Liver (tissue), 9 donors: ENCODE results near the gene SLC12A3. TPM values are rescaled to one million over a fixed set of nuclear protein-coding genes. Genes with fewer than 3 reads are reported as not detected.

Experiments used
- DNase-seq: peaks from one replicate; pipeline ENCODE4 v3.0.0-alpha.2; 2017; ENCODE audit warnings: low spot score
- H3K27ac ChIP-seq, 2 donors: one replicate each; pipeline ENCODE4 v1.7.0; 2013; ENCODE audit warnings: inconsistent platforms in 2 of 2, low read length in 2 of 2, control low read depth in 1 of 2, low read depth in 1 of 2, mild to moderate bottlenecking in 1 of 2
- H3K27me3 ChIP-seq, 4 donors: one replicate each; pipeline versions ENCODE4 v1.6.1 to v1.7.0; 2013; ENCODE audit warnings: low read length in 3 of 4, inconsistent platforms in 1 of 4, mild to moderate bottlenecking in 1 of 4, moderate library complexity in 1 of 4; ENCODE audit not compliant: control insufficient read depth in 4 of 4, insufficient read depth in 4 of 4
- H3K36me3 ChIP-seq, 4 donors: one replicate each; pipeline versions ENCODE4 v1.6.1 to v1.7.0; 2013; ENCODE audit warnings: low read length in 3 of 4, mild to moderate bottlenecking in 3 of 4, low read depth in 1 of 4, moderate library complexity in 1 of 4; ENCODE audit not compliant: control insufficient read depth in 4 of 4, insufficient read depth in 3 of 4
- H3K4me1 ChIP-seq, 4 donors: one replicate each; pipeline versions ENCODE4 v1.6.1 to v1.7.0; 2013; ENCODE audit warnings: low read length in 3 of 4, mild to moderate bottlenecking in 3 of 4, moderate library complexity in 1 of 4; ENCODE audit not compliant: control insufficient read depth in 4 of 4, insufficient read depth in 4 of 4
- H3K4me3 ChIP-seq, 3 donors: one replicate each; pipeline versions ENCODE4 v1.6.1 to v1.7.0; 2013; ENCODE audit warnings: low read length in 3 of 3, control low read depth in 1 of 3, low read depth in 1 of 3, mild to moderate bottlenecking in 1 of 3
- H3K9ac ChIP-seq, 2 donors: one replicate each; pipeline ENCODE4 v1.7.0; 2013; ENCODE audit warnings: low read length in 2 of 2, mild to moderate bottlenecking in 2 of 2, moderate library complexity in 2 of 2, control low read depth in 1 of 2, low read depth in 1 of 2
- H3K9me3 ChIP-seq, 4 donors: one replicate each; pipeline versions ENCODE4 v1.6.1 to v1.7.0; 2013; ENCODE audit warnings: low read length in 3 of 4; ENCODE audit not compliant: control insufficient read depth in 4 of 4
- ATF3 ChIP-seq: IDR thresholded peaks from 2 replicates; pipeline ENCODE4 v1.6.1; 2016; ENCODE audit warnings: antibody characterized with exemption
- EGR1 ChIP-seq, 2 donors: IDR thresholded peaks; 2 replicates each; pipeline ENCODE4 v1.6.1; 2016 to 2018; ENCODE audit warnings: antibody characterized with exemption in 2 of 2, low read depth in 2 of 2
- FOXA1 ChIP-seq: IDR thresholded peaks from 2 replicates; pipeline ENCODE4 v1.6.1; 2016; ENCODE audit warnings: antibody characterized with exemption
- FOXA2 ChIP-seq: IDR thresholded peaks from 2 replicates; pipeline ENCODE4 v1.6.1; 2016; ENCODE audit warnings: antibody characterized with exemption
- GABPA ChIP-seq, 2 donors: IDR thresholded peaks in 1 of 2; conservative IDR thresholded peaks in 1 of 2; 2 replicates each; pipeline ENCODE4 v1.6.1; 2016; ENCODE audit warnings: antibody characterized with exemption in 2 of 2, mild to moderate bottlenecking in 1 of 2, moderate library complexity in 1 of 2
- HNF4A ChIP-seq, 2 donors: conservative IDR thresholded peaks; 2 replicates each; pipeline ENCODE4 v1.6.1; 2016; ENCODE audit warnings: antibody characterized with exemption in 2 of 2, mild to moderate bottlenecking in 2 of 2
- HNF4G ChIP-seq: IDR thresholded peaks from 2 replicates; pipeline ENCODE4 v1.6.1; 2016; ENCODE audit warnings: antibody characterized with exemption
- JUND ChIP-seq, 2 donors: IDR thresholded peaks; 2 replicates each; pipeline ENCODE4 v1.6.1; 2016; ENCODE audit warnings: antibody characterized with exemption in 2 of 2
- NR2F2 ChIP-seq: IDR thresholded peaks from 2 replicates; pipeline ENCODE4 v1.6.1; 2016; ENCODE audit warnings: antibody characterized with exemption
- RAD21 ChIP-seq, 2 donors: IDR thresholded peaks; 2 replicates each; pipeline ENCODE4 v1.6.1; 2016; ENCODE audit warnings: antibody characterized with exemption in 2 of 2, mild to moderate bottlenecking in 2 of 2
- REST ChIP-seq: IDR thresholded peaks from 2 replicates; pipeline ENCODE4 v1.6.1; 2016; ENCODE audit warnings: antibody characterized with exemption, mild to moderate bottlenecking
- RXRA ChIP-seq, 2 donors: IDR thresholded peaks; 2 replicates each; pipeline ENCODE4 v1.6.1; 2017 to 2018; ENCODE audit warnings: antibody characterized with exemption in 2 of 2, mild to moderate bottlenecking in 1 of 2
- SP1 ChIP-seq: IDR thresholded peaks from 2 replicates; pipeline ENCODE4 v1.6.1; 2018; ENCODE audit warnings: antibody characterized with exemption, mild to moderate bottlenecking
- TAF1 ChIP-seq: conservative IDR thresholded peaks from 2 replicates; pipeline ENCODE4 v1.6.1; 2016; ENCODE audit warnings: antibody characterized with exemption, mild to moderate bottlenecking
- YY1 ChIP-seq: IDR thresholded peaks from 2 replicates; pipeline ENCODE4 v1.6.1; 2016; ENCODE audit warnings: antibody characterized with exemption, mild to moderate bottlenecking
- ZBTB33 ChIP-seq: IDR thresholded peaks from 2 replicates; pipeline ENCODE4 v1.6.1; 2016; ENCODE audit warnings: antibody characterized with exemption
- WGBS: extraction: QIAGEN DNeasy Blood & Tissue Kit; methylation state at CpG from one replicate; pipeline ENCODE4 v1.1.7; 2013; 5-methylcytosine and 5-hydroxymethylcytosine counted together
- polyA plus RNA-seq, 2 donors: library from polyadenylated mRNA; stranded (reverse) in 1 of 2; unstranded in 1 of 2; fragments of 200-250 nt in 1 of 2; fragments of >200 nt in 1 of 2; fragmentation: Nextera tagmentation in 1 of 2; extraction: Ambion mirVana in 1 of 2; gene quantifications; one replicate each; pipeline versions ENCODE4 v1.2.1 to v1.2.3, GENCODE V29; 2013 to 2015
- total RNA-seq, 2 donors: library from RNA; depleted of rRNA; stranded (reverse); fragments of >200 nt; gene quantifications; one replicate each; pipeline ENCODE4 v1.2.3, GENCODE V29; 2014
- TF ChIP-seq, protein P1 (sequence below): fragments of 150-350 bp; IDR thresholded peaks from 2 replicates; pipeline ENCODE4 v1.5.1; 2017; ENCODE audit warnings: improper control_type of control experiment, low read depth, low read length; ENCODE audit not compliant: missing input control
- TF ChIP-seq, protein P2 (sequence below): IDR thresholded peaks from 2 replicates; pipeline ENCODE4 v1.6.1; 2016; ENCODE audit warnings: antibody characterized with exemption
- donor health status: healthy.
- donor health status: healthy.
- donor health status: healthy.
- donor health status: healthy.
- donor health status: healthy.

The SLC12A3 gene
- total and polyA plus RNA-seq, 4 donors, result 0.09 TPM; not detected in 3

DNA sequence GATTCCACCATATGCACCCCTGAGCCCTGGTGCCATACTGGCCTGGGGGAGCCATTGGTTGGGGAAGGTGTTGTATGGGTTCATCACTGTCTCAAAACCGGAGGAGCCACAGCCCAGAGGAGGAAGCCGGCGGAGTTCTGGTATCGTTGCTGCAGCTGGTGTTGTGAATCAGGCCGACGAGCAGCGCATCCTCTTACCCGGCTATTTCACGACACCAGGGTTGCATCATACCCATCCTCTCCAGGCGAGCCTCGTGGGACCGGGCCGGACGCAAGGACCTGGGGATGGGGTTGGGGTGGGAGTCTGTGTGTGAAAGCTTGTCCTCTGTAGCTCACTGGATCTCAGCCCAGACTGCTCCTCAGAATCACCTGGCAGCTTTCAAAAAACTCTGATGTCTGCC lies 6.6 kb upstream of the SLC12A3 start:
- DNase-seq, result no peak
- Histone ChIP-seq H3K4me3 (no peak overlapping the region), H3K36me3 (no peaks in the 10 kb centered on the region), H3K9me3 (no peaks in the 10 kb centered on the region), H3K9ac (no peak overlapping the region), H3K27ac (no peak overlapping the region), H3K27me3 (no peaks in the 10 kb centered on the region), H3K4me1 (peaks cover 0 to 6% (median 3%) of the 10 kb centered on the region in 4 donors)
- 91% methylated on average over 14 of the region's 14 CpGs for whole genome bisulfite sequencing
- TF ChIP-seq REST (no peak), GABPA (IDR thresholded peaks at IDR 0.05 in 1 of 2, conservative IDR thresholded peaks at IDR 0.05 in 1 of 2) (no peak), SP1 (no peak), FOXA1 (no peak), JUND (IDR thresholded peaks at IDR 0.05) (no peak), TAF1 (no peak), ZBTB33 (no peak), HNF4G (no peak), FOXA2 (no peak), HNF4A (conservative IDR thresholded peaks at IDR 0.05) (no peak), RXRA (IDR thresholded peaks at IDR 0.05) (no peak), ATF3 (no peak), RAD21 (IDR thresholded peaks at IDR 0.05) (no peak), NR2F2 (no peak), EGR1 (IDR thresholded peaks at IDR 0.05; ENCODE audit: low read depth in 2 of 2) (no peak), YY1 (no peak)
- TF ChIP-seq, protein P1, sequence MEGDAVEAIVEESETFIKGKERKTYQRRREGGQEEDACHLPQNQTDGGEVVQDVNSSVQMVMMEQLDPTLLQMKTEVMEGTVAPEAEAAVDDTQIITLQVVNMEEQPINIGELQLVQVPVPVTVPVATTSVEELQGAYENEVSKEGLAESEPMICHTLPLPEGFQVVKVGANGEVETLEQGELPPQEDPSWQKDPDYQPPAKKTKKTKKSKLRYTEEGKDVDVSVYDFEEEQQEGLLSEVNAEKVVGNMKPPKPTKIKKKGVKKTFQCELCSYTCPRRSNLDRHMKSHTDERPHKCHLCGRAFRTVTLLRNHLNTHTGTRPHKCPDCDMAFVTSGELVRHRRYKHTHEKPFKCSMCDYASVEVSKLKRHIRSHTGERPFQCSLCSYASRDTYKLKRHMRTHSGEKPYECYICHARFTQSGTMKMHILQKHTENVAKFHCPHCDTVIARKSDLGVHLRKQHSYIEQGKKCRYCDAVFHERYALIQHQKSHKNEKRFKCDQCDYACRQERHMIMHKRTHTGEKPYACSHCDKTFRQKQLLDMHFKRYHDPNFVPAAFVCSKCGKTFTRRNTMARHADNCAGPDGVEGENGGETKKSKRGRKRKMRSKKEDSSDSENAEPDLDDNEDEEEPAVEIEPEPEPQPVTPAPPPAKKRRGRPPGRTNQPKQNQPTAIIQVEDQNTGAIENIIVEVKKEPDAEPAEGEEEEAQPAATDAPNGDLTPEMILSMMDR, result no peak
- TF ChIP-seq, protein P2, sequence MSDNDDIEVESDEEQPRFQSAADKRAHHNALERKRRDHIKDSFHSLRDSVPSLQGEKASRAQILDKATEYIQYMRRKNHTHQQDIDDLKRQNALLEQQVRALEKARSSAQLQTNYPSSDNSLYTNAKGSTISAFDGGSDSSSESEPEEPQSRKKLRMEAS, result no peak
